Measurements from ENCODE around the gene JAG2. TPM values are rescaled to one million over a fixed set of nuclear protein-coding genes. Genes with fewer than 3 reads are reported as not detected.

JAG2 gene
- 1 to 10 TPM in 1 of 2 experiments, under 1 TPM in 1; 0.76 to 3.2 TPM for total RNA-seq

- peaks cover 5% of the 10 kb centered on the region for H3K4me1 Mint-ChIP-seq
- ATAC-seq: peak; percentile 40
- no peaks in the 10 kb centered on the region for H3K9me3 Mint-ChIP-seq (ENCODE audit: low read depth)
- no peak for DNase-seq
- H3K27ac Mint-ChIP-seq: no peak within 1 kb of the TSS
- CTCF ChIA-PET: interaction anchor here (0.6 to 1.6 kb wide), 5 partner anchors 10 to 184 kb away, joined by 3 to 5 read pairs (median 3); partner anchors contain the start of gene BRF1
- H3K4me3 Mint-ChIP-seq: no peak within 1 kb of the TSS
- H3K36me3 Mint-ChIP-seq: no peaks in the 10 kb centered on the region
- peaks cover 25% of the 10 kb centered on the region for H3K27me3 Mint-ChIP-seq
Observed at GRCh38 chr14:105168496-105168978, at the start of gene JAG2. Gene JAG2, minus strand, starts transcription at chr14:105168776. Its CDS starts 356 bp downstream, at chr14:105168420.

- H3K36me3 Mint-ChIP-seq: peaks cover 4% of the 10 kb centered on the region
- no peaks in the 10 kb centered on the region for H3K4me1 Mint-ChIP-seq
- H3K9me3 Mint-ChIP-seq (ENCODE audit: low read depth): no peaks in the 10 kb centered on the region
- CTCF ChIA-PET: no interaction called here
- no peak overlapping the region for H3K4me3 Mint-ChIP-seq
- ATAC-seq: no peak
- no peaks in the 10 kb centered on the region for H3K27me3 Mint-ChIP-seq
- DNase-seq: no peak
- no peak overlapping the region for H3K27ac Mint-ChIP-seq
Observed at GRCh38 chr14:105217774-105218173, 49.2 kb upstream of the JAG2 start.

- ATAC-seq (no peak), DNase-seq (no peak)
- H3K27me3 Mint-ChIP-seq: no peaks in the 10 kb centered on the region
- CTCF ChIA-PET: no interaction called here
- peaks cover 2% of the 10 kb centered on the region for H3K36me3 Mint-ChIP-seq
- no peaks in the 10 kb centered on the region for H3K4me1 Mint-ChIP-seq
- H3K9me3 Mint-ChIP-seq (ENCODE audit: low read depth): no peaks in the 10 kb centered on the region
- H3K4me3 Mint-ChIP-seq: no peak overlapping the region
- no peak overlapping the region for H3K27ac Mint-ChIP-seq
Observed at GRCh38 chr14:105216490-105217247, 48.1 kb upstream of the JAG2 start.

GRCh38 chr14:105215602-105216001, 47.0 kb upstream of the JAG2 start:
- no peaks in the 10 kb centered on the region for H3K27me3 Mint-ChIP-seq
- peaks cover 2% of the 10 kb centered on the region for H3K36me3 Mint-ChIP-seq
- no peak overlapping the region for H3K4me3 Mint-ChIP-seq
- DNase-seq (no peak), ATAC-seq (no peak)
- H3K4me1 Mint-ChIP-seq: no peaks in the 10 kb centered on the region
- CTCF ChIA-PET: interaction anchor here (0.6 kb wide), 1 partner anchor 32 kb away, joined by 3 read pairs; the partner anchor contains the start of gene BTBD6
- H3K9me3 Mint-ChIP-seq (ENCODE audit: low read depth): no peaks in the 10 kb centered on the region
- no peak overlapping the region for H3K27ac Mint-ChIP-seq

GRCh38 chr14:105214324-105214915, 45.8 kb upstream of the JAG2 start:
- no peaks in the 10 kb centered on the region for H3K9me3 Mint-ChIP-seq (ENCODE audit: low read depth)
- DNase-seq (no peak), ATAC-seq (no peak)
- H3K27me3 Mint-ChIP-seq: no peaks in the 10 kb centered on the region
- no peak overlapping the region for H3K4me3 Mint-ChIP-seq
- CTCF ChIA-PET: interaction anchor here (1.5 kb wide), 1 partner anchor 13 kb away, joined by 4 read pairs; no protein-coding TSS in a partner anchor
- H3K4me1 Mint-ChIP-seq: no peaks in the 10 kb centered on the region
- no peak overlapping the region for H3K27ac Mint-ChIP-seq
- peaks cover 2% of the 10 kb centered on the region for H3K36me3 Mint-ChIP-seq

GRCh38 chr14:105213361-105213760, 44.8 kb upstream of the JAG2 start:
- H3K4me1 Mint-ChIP-seq: no peaks in the 10 kb centered on the region
- no peak overlapping the region for H3K4me3 Mint-ChIP-seq
- DNase-seq (no peak), ATAC-seq (no peak)
- CTCF ChIA-PET: interaction anchor here (1.5 kb wide), 1 partner anchor 12 kb away, joined by 4 read pairs; no protein-coding TSS in a partner anchor
- H3K27ac Mint-ChIP-seq: no peak overlapping the region
- peaks cover under 1% of the 10 kb centered on the region for H3K36me3 Mint-ChIP-seq
- no peaks in the 10 kb centered on the region for H3K9me3 Mint-ChIP-seq (ENCODE audit: low read depth)
- H3K27me3 Mint-ChIP-seq: no peaks in the 10 kb centered on the region

GRCh38 chr14:105212541-105213300, 44.1 kb upstream of the JAG2 start:
- H3K27me3 Mint-ChIP-seq: no peaks in the 10 kb centered on the region
- CTCF ChIA-PET: no interaction called here

GRCh38 chr14:105211758-105212089, 43.1 kb upstream of the JAG2 start:
- H3K9me3 Mint-ChIP-seq (ENCODE audit: low read depth): no peaks in the 10 kb centered on the region
- H3K4me3 Mint-ChIP-seq: no peak overlapping the region
- H3K27ac Mint-ChIP-seq: no peak overlapping the region
- no peaks in the 10 kb centered on the region for H3K4me1 Mint-ChIP-seq
- CTCF ChIA-PET: no interaction called here
- no peaks in the 10 kb centered on the region for H3K27me3 Mint-ChIP-seq
- DNase-seq (no peak), ATAC-seq (no peak)
- H3K36me3 Mint-ChIP-seq: no peaks in the 10 kb centered on the region

More at GRCh38 chr14:105212541-105213300, 44.1 kb upstream of the JAG2 start:
- ATAC-seq (no peak), DNase-seq (no peak)
- H3K4me3 Mint-ChIP-seq: no peak overlapping the region
- no peaks in the 10 kb centered on the region for H3K9me3 Mint-ChIP-seq (ENCODE audit: low read depth)
- H3K36me3 Mint-ChIP-seq: no peaks in the 10 kb centered on the region
- H3K27ac Mint-ChIP-seq: no peak overlapping the region
- no peaks in the 10 kb centered on the region for H3K4me1 Mint-ChIP-seq

GRCh38 chr14:105211086-105211757, 42.6 kb upstream of the JAG2 start:
- Mint-ChIP-seq H3K27ac (no peak overlapping the region), H3K4me1 (no peaks in the 10 kb centered on the region), H3K27me3 (no peaks in the 10 kb centered on the region), H3K36me3 (no peaks in the 10 kb centered on the region), H3K9me3 (ENCODE audit: low read depth) (no peaks in the 10 kb centered on the region), H3K4me3 (no peak overlapping the region)
- CTCF ChIA-PET: no interaction called here
- ATAC-seq (no peak), DNase-seq (no peak)

- CTCF ChIA-PET: no interaction called here
Observed at GRCh38 chr14:105210266-105211025, 41.9 kb upstream of the JAG2 start.

GRCh38 chr14:105209646-105210045, 41.1 kb upstream of the JAG2 start:
- Mint-ChIP-seq H3K27ac (no peak overlapping the region), H3K4me1 (no peaks in the 10 kb centered on the region), H3K4me3 (no peak overlapping the region), H3K9me3 (ENCODE audit: low read depth) (no peaks in the 10 kb centered on the region), H3K36me3 (no peaks in the 10 kb centered on the region), H3K27me3 (no peaks in the 10 kb centered on the region)
- DNase-seq (no peak), ATAC-seq (no peak)
- CTCF ChIA-PET: no interaction called here

More at GRCh38 chr14:105210266-105211025, 41.9 kb upstream of the JAG2 start:
- ATAC-seq (no peak), DNase-seq (no peak)
- no peaks in the 10 kb centered on the region for H3K9me3 Mint-ChIP-seq (ENCODE audit: low read depth)
- no peaks in the 10 kb centered on the region for H3K36me3 Mint-ChIP-seq
- no peak overlapping the region for H3K4me3 Mint-ChIP-seq
- H3K4me1 Mint-ChIP-seq: no peaks in the 10 kb centered on the region
- no peak overlapping the region for H3K27ac Mint-ChIP-seq
- H3K27me3 Mint-ChIP-seq: no peaks in the 10 kb centered on the region

GRCh38 chr14:105209091-105209490, 40.5 kb upstream of the JAG2 start:
- Mint-ChIP-seq H3K36me3 (no peaks in the 10 kb centered on the region), H3K4me1 (peaks cover 2% of the 10 kb centered on the region), H3K9me3 (ENCODE audit: low read depth) (no peaks in the 10 kb centered on the region), H3K27me3 (no peaks in the 10 kb centered on the region), H3K27ac (no peak overlapping the region), H3K4me3 (no peak overlapping the region)
- DNase-seq (no peak), ATAC-seq (no peak)
- CTCF ChIA-PET: no interaction called here

GRCh38 chr14:105208738-105209075, 40.1 kb upstream of the JAG2 start:
- Mint-ChIP-seq H3K4me3 (no peak overlapping the region), H3K9me3 (ENCODE audit: low read depth) (no peaks in the 10 kb centered on the region), H3K27me3 (no peaks in the 10 kb centered on the region), H3K36me3 (no peaks in the 10 kb centered on the region), H3K27ac (no peak overlapping the region), H3K4me1 (peaks cover 2% of the 10 kb centered on the region)
- CTCF ChIA-PET: no interaction called here
- DNase-seq: no peak
- no peak for ATAC-seq
